SK-N-SH (cell line): ENCODE data around the gene DUS2. TPM values are rescaled to one million over a fixed set of nuclear protein-coding genes. Genes with fewer than 3 reads are reported as not detected.

ENCODE experiments used
- CHD2 ChIP-seq: fragments of 150-350 bp; IDR thresholded peaks from 2 replicates; pipeline ENCODE4 v1.6.1; 2018; ENCODE audit warnings: low read length; ENCODE audit not compliant: partially characterized antibody
- CTCF ChIP-seq: fragments of 200-600 bp; sonication (generic); IDR thresholded peaks from 2 replicates; pipeline ENCODE4 v1.6.1; 2017; ENCODE audit warnings: antibody characterized with exemption, mild to moderate bottlenecking, moderate library complexity
- EP300 ChIP-seq, 2 experiments: IDR thresholded peaks; 2 replicates each; pipeline versions ENCODE4 v1.4.0 to v1.6.1; 2012; ENCODE audit warnings: borderline replicate concordance in 1 of 2, low read depth in 1 of 2, low read length in 1 of 2
- FOSL2 ChIP-seq: IDR thresholded peaks from 2 replicates; pipeline ENCODE4 v1.4.0; 2012; ENCODE audit warnings: low read depth, mild to moderate bottlenecking, moderate library complexity, borderline replicate concordance
- FOXJ3 ChIP-seq: sonication (generic); formaldehyde crosslinking; IDR thresholded peaks from 2 replicates; pipeline ENCODE4 v1.5.1; 2020; ENCODE audit warnings: mild to moderate bottlenecking, missing genetic modification reagents
- FOXM1 ChIP-seq: IDR thresholded peaks from 2 replicates; pipeline ENCODE4 v1.4.0; 2012; ENCODE audit warnings: low read depth, mild to moderate bottlenecking
- GATA2 ChIP-seq: sonication (generic); formaldehyde crosslinking; IDR thresholded peaks from 2 replicates; pipeline ENCODE4 v1.5.0; 2020; ENCODE audit warnings: mild to moderate bottlenecking, missing genetic modification reagents
- IRF3 ChIP-seq: fragments of 150-350 bp; IDR thresholded peaks from 2 replicates; pipeline ENCODE4 v1.6.1; 2016; ENCODE audit warnings: mild to moderate bottlenecking, low read depth, low read length
- JUND ChIP-seq: IDR thresholded peaks from 2 replicates; pipeline ENCODE4 v1.4.0; 2012
- MAX ChIP-seq: IDR thresholded peaks from 2 replicates; pipeline ENCODE4 v1.4.0; 2012; ENCODE audit warnings: low read depth
- MEF2A ChIP-seq: IDR thresholded peaks from 2 replicates; pipeline ENCODE4 v1.4.0; 2012; ENCODE audit warnings: low read depth, borderline replicate concordance
- MXI1 ChIP-seq: IDR thresholded peaks from 2 replicates; pipeline ENCODE4 v1.6.1; 2012; ENCODE audit warnings: mild to moderate bottlenecking, low read depth, low read length, improper control_type of control experiment
- POLR2AphosphoS5 ChIP-seq: IDR thresholded peaks from 2 replicates; pipeline ENCODE4 v1.6.1; 2012; ENCODE audit warnings: low read depth, low read length
- RAD21 ChIP-seq: IDR thresholded peaks from 2 replicates; pipeline ENCODE4 v1.6.1; 2012; ENCODE audit warnings: mild to moderate bottlenecking, low read length
- RCOR1 ChIP-seq: fragments of 150-350 bp; IDR thresholded peaks from 2 replicates; pipeline ENCODE4 v1.6.1; 2017; ENCODE audit warnings: antibody characterized with exemption, low read length
- TCF12 ChIP-seq: IDR thresholded peaks from 2 replicates; pipeline ENCODE4 v1.4.0; 2012
- USF1 ChIP-seq: IDR thresholded peaks from 2 replicates; pipeline ENCODE4 v1.4.0; 2012; ENCODE audit warnings: low read depth, borderline replicate concordance
- YY1 ChIP-seq: IDR thresholded peaks from 2 replicates; pipeline ENCODE4 v1.4.0; 2012; ENCODE audit warnings: low read depth, mild to moderate bottlenecking
- ZBTB33 ChIP-seq: IDR thresholded peaks from 2 replicates; pipeline ENCODE4 v1.4.0; 2012; ENCODE audit warnings: low read depth, borderline replicate concordance
- polyA plus RNA-seq, 3 experiments: library from polyadenylated mRNA; depleted of rRNA; stranded (reverse); fragments of >200 nt; gene quantifications; 2 replicates each; pipeline ENCODE4 v1.2.3, GENCODE V29; 2012

DUS2 gene
- polyA plus RNA-seq, 1 of the 3 experiments (the other 2 are of a cell fraction) = 16.1 TPM

- no peak for TF ChIP-seq POLR2AphosphoS5
- peak; percentile 60 for TF ChIP-seq JUND
- TF ChIP-seq USF1 = no peak
- TF ChIP-seq MXI1 = no peak
- no peak for TF ChIP-seq IRF3
- no peak; a peak in 1 of 4 replicates for TF ChIP-seq EP300 (IDR thresholded peaks at IDR 0.05; ENCODE audit: borderline replicate concordance in 1 of 2, low read depth in 1 of 2, low read length in 1 of 2)
- peak; percentile 69 for TF ChIP-seq RAD21
- no peak for TF ChIP-seq RCOR1
- TF ChIP-seq MEF2A = no peak
- TF ChIP-seq TCF12 = peak; percentile 59; the same call in 1 of the 2 replicates
- no peak for TF ChIP-seq YY1
- TF ChIP-seq FOXJ3 = no peak
- TF ChIP-seq MAX = 0 out of 2 replicates have a peak, but pooled peaks have one; percentile 34
- no peak for TF ChIP-seq ZBTB33
- TF ChIP-seq CHD2 = no peak
- no peak for TF ChIP-seq GATA2
- peak; percentile 86 for TF ChIP-seq CTCF
- TF ChIP-seq FOSL2 = peak; percentile 47
- no peak for TF ChIP-seq FOXM1
These were observed 41.8 kb downstream of the DUS2 start (continued) for GRCh38 chr16:68064791-68065365.
